ENCODE data around the gene IQCF6.

DNA sequence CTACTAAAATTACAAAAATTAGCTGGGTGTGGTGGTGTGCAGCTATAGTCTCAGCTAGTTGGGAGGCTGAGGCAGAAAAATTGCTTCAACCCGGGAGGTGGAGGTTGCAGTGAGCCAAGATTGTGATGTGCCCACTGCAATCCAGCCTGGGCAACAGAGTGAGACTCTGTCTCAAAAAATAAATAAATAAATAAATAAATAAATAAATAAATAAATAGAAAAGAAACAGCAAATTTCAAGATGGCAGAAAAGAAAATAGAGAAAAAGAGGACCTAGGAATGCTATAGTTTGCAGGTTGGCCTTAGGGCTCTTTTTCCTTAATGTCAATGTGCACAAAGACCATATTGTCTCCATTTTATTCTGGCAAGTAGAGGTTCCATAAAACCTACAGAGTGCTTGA is 28.2 kb downstream of the IQCF6 start:
- TF ChIP-seq, protein P1, sequence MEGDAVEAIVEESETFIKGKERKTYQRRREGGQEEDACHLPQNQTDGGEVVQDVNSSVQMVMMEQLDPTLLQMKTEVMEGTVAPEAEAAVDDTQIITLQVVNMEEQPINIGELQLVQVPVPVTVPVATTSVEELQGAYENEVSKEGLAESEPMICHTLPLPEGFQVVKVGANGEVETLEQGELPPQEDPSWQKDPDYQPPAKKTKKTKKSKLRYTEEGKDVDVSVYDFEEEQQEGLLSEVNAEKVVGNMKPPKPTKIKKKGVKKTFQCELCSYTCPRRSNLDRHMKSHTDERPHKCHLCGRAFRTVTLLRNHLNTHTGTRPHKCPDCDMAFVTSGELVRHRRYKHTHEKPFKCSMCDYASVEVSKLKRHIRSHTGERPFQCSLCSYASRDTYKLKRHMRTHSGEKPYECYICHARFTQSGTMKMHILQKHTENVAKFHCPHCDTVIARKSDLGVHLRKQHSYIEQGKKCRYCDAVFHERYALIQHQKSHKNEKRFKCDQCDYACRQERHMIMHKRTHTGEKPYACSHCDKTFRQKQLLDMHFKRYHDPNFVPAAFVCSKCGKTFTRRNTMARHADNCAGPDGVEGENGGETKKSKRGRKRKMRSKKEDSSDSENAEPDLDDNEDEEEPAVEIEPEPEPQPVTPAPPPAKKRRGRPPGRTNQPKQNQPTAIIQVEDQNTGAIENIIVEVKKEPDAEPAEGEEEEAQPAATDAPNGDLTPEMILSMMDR (conservative IDR thresholded peaks at IDR 0.05; ENCODE audit: low read length), result no peak
- TF ChIP-seq EZH2phosphoT487 (IDR thresholded peaks at IDR 0.05; ENCODE audit: borderline replicate concordance), result no peak
